Lower leg skin (tissue), 3 donors: Measurements from ENCODE around the gene FOXP1.

ENCODE experiments used
- POLR2A ChIP-seq, 2 donors: fragments of 450-650 bp; IDR thresholded peaks; one replicate each; pipeline ENCODE4 v1.6.1; 2016 to 2017; ENCODE audit warnings: antibody characterized with exemption in 2 of 2, mild to moderate bottlenecking in 1 of 2, moderate library complexity in 1 of 2
- TF ChIP-seq, protein P1 (sequence below), 3 donors: fragments of 450-650 bp; IDR thresholded peaks; one replicate each; pipeline ENCODE4 v1.5.1; 2016; ENCODE audit warnings: antibody characterized with exemption in 3 of 3, mild to moderate bottlenecking in 3 of 3, moderate library complexity in 2 of 3

GRCh38 chr3:71252466-71252865 is 331.1 kb downstream of the FOXP1 start:
- TF ChIP-seq, protein P1, sequence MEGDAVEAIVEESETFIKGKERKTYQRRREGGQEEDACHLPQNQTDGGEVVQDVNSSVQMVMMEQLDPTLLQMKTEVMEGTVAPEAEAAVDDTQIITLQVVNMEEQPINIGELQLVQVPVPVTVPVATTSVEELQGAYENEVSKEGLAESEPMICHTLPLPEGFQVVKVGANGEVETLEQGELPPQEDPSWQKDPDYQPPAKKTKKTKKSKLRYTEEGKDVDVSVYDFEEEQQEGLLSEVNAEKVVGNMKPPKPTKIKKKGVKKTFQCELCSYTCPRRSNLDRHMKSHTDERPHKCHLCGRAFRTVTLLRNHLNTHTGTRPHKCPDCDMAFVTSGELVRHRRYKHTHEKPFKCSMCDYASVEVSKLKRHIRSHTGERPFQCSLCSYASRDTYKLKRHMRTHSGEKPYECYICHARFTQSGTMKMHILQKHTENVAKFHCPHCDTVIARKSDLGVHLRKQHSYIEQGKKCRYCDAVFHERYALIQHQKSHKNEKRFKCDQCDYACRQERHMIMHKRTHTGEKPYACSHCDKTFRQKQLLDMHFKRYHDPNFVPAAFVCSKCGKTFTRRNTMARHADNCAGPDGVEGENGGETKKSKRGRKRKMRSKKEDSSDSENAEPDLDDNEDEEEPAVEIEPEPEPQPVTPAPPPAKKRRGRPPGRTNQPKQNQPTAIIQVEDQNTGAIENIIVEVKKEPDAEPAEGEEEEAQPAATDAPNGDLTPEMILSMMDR (IDR thresholded peaks at IDR 0.05), result no peak
- no peak for TF ChIP-seq POLR2A (IDR thresholded peaks at IDR 0.05)
